Cortex of kidney (tissue), 1 donor: Measurements from ENCODE around the gene FCRL5.
"Not testable (repeated sequence)": the region's sequence is repeated elsewhere in the genome, so short reads cannot be mapped to it uniquely, and the experiment has no call there.

ENCODE experiments used
- DNase-seq: peaks from one replicate; lab custom pipeline; 2025; lab: John Stamatoyannopoulos, UW

The FCRL5 gene

DNA sequence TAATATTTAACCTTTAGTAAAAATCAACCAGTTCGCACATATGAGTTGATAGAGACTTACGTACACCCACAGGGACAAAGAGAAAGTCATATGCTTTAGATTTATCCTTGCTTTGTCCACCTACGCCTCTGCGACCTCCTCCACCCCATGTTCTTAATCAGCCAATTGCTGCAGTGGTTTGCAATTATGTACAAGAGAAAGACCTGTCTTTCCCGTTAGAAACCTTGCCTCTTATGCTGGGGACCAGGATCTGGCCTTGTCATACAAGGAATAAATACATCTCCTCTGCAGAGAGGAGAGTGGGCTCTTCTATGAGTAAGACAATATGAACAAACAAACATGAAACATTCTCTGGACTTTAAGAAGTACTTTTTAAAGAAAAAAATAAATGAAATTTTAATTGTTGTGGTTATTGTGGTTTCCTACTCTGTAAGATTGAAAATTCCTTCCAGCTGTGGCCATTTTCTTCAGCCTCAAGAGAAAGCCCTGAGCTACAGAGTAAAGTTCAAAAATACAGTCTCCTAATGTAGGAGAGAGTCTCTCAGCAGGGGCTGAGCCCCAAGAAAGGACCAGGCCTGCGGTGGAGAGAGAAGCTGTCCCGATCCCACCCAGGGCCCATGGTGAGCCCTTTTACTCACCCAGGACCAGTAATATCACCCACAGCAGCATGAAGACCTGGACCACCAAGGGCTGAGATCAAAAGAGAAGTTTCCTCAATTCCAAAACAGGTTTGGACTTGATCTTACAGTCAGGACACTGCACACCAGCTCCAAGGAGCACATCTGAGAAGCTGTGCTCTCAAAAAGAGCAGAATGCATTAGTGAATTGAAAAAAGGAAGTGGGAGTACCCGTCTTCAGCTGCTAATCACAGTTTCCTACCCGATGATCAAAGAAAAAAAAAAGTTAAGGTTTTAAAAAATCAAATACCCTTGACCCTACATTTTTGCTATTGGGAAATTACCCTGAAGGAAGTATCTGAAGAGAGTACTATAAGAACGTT lies at the start of gene FCRL5:
FCRL5 (minus strand) TSS at position 822 of the 1,000 bp plus-strand sequence; CDS start at position 669, 153 bp downstream.
- no peak for DNase-seq

DNA sequence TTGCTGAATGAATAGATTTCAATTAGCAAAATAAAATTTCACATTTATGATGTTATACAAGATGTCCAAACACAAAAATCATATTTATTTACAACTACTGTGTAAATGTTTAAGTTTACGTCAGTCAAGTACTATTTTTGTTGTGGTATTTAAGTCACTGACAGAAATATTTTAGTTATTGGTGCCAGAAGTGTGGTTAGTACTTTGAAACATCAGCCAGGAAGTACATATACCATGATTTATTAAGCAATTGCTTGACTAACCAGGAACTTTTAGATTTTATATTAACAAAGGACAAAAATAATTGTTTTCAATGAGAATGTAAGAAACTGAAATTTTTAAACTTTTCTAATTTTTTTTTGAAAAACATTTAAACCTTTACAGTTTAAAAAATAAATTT lies 47.9 kb upstream of the FCRL5 start:
- DNase-seq = no peak

GRCh38 chr1:157597959-157598667 lies 45.8 kb upstream of the FCRL5 start, which contains the start of gene FCRL4:
TSS of gene FCRL4 (minus strand) at chr1:157598085. CDS start at chr1:157597944, 141 bp downstream.
- DNase-seq = no peak

DNA sequence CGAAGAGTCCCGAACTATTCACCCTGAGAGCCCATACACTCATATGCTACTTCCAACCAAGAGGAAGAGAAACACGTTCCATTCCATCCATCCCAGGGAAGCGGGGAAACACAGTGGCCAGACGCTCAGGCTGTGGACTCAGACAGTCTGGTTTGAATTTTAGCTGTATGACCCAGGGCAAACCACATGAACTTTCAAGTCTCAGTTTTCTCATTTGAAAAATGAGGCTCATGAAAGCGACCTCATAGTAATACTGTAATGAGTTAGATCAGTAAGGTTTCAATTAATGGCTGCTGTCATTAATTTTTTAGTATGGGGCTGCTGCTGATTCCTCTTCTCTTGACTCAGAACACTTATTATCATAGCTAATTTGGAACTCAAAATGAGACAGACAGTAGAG lies 44.1 kb upstream of the FCRL5 start:
- no peak for DNase-seq

DNA sequence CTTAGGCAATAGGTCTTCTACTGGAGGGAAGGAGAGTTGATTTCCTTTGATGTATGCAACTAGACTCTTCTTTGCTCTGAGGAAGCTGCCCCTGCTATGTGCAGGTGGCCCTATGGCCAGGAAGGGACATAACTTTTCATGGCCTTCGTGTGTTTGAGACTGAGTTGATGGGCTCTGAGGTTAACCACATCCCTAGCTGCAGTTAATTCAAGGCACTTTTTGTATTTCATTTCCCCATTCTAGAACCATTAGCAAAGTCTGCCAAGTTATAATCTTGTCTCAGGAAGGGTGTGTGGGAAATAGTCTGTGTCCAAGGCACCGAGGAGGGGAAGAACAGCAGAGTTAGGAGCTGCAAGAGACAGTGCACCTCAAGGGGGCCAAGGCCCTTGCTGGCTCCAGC lies 43.0 kb upstream of the FCRL5 start:
- DNase-seq = no peak

DNA sequence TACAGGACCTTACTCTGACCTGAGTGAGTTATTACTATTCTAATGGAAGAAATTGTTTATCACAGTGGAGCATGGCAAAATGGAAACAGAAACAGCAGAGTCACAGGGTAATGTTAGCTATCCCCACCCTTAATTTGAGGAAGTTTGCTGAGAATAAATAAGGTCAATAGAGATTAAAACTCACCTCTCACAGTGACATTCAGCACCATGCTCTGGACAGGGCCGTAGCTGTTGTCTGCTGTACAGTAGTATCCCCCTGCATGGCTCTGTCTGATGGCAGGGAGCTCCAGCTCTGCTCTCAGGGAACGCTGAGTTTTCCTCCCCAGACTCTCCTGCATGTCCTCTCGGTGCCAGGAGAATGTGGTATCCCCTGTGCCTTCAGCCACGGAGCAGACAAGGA lies 33.7 kb upstream of the FCRL5 start:
- no peak for DNase-seq

GRCh38 chr1:157584503-157584902 lies 32.2 kb upstream of the FCRL5 start:
- no peak for DNase-seq

DNA sequence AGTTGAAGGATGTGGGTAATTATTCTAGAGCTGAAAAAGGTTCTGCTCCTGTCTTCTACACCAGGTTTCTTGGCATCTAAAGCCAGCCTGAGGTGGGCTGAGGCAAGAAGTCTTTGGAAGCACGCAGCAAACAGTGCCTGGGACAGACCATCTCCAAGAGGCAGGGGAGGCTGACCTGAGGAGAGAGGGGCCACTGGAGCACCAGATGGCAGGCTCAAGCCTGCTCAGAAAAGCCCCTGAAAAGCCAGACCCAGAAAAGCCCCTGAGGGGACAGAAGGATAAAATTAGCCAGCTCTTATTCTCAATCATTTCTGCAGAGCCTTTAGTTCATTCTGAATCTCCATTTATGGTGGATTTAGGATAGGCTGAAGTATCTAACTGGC lies 28.5 kb upstream of the FCRL5 start:
- no peak for DNase-seq

GRCh38 chr1:157580179-157580827 lies 28.0 kb upstream of the FCRL5 start:
- DNase-seq = no peak

GRCh38 chr1:157577420-157577819 lies 25.1 kb upstream of the FCRL5 start:
- DNase-seq = no peak

DNA sequence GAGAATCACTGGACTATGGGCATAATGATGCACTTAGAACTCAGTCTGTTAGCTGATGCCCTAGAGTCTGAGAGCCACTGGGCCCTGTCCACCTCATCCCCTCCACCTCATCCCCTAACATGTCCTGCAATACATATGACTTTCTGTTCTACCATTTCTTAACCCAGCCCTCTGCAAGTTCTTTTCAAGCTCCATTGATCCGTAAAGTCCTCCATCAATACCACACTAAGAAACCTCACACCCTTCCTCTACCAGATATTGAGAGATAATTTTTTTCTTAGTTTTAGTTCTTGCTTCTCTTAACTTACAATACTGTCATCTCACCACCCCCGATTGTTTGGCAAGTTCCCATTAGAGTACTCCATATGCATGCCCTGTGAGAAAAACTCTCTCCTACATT lies 23.4 kb upstream of the FCRL5 start:
- no peak for DNase-seq

GRCh38 chr1:157574836-157575235 lies 22.5 kb upstream of the FCRL5 start:
- no peak for DNase-seq

DNA sequence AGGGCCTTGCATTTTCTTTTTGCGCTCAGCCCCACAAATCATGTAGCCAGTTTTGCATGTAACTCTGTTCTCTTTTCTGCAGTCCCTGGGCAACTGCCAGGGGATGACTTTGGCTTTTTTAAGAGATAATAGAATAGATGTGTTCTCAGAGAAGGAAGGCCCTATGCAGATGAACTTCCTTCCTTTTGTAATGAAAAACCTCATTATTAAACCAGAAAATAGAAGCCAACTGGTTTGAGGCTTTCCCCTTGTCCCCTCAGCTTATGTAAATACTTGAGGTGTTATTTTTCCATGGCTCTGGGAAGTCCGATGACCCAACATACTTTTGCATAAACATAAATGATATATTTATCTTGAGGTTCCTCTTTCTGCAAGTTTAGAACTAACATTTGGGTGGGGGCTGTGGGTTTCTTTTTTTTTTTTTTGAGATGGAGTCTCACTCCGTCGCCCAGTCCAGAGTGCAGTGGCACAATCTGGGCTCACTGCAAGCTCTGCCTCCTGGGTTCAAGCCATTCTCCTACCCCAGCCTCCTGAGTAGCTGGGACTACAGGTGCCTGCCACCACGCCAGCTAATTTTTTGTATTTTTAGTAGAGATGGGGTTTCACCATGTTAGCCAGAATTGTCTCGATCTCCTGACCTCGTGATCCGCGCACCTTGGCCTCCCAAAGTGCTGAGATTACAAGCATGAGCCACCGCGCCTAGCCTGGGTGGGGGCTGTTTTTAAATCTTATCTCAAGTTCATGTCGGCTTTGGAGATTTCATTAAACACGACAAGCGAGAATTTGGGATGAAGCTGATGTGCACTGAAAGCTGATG lies 14.4 kb upstream of the FCRL5 start:
- no peak for DNase-seq

DNA sequence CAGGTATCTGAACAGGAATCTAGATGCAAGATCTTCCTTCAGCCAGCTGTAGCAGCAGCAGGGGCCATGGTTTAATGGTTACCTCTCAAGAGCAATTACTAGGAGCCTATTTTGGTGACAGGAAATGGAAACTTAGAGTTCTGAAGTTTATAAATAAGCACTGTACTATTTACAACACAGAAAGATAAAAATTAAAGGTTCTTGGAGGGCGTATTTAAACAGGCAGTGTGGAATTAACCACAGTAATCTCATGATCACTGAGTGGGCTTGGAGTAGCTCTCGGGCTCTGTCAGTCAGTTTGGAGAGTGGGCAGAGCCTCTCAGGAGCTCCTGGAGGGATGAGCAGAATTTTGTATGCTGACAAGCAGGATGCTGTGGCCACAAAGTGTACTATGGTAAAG lies 10.2 kb upstream of the FCRL5 start:
- DNase-seq = no peak

DNA sequence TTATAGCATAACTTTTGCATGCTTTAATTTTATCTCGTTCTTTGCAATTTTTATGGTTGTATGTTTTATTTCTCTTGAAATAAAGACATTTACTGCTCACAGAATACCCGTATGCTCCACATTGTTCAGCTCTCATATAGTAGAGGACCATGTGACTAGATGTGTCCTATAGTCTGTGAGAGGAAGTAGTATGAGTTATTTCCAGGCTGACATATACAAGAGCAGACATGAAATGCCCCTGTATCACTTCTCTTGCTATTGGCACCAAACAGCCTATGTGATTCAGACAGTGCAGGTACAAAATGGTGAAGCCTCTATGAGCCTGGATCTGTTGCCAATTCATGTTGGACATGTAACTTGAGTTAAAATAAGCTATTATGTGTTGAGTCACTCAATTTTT lies 5.8 kb upstream of the FCRL5 start:
- no peak for DNase-seq

- DNase-seq = not testable (repeated sequence)
These were observed 4.2 kb downstream of the FCRL5 start for GRCh38 chr1:157548081-157548480.

GRCh38 chr1:157542676-157543075 lies 9.6 kb downstream of the FCRL5 start:
- no peak for DNase-seq

DNA sequence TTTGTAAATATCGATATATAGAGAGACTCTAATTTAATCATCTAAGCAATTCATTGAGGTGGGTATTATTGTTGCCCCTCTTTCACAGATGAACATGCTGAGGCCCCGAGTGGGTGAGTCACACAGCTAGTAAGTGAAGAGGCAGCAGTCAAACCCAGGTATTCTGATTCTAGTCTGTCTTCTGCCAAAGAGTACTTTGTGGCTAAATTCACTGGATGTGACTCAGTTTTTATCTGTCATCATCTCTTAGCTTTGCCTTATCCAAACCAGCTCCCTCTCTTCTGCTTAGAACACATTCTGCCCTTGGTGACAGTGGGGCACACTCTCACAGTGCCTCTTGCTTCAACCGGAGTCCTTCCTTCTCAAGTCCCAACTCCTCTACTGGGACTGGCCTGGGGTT lies 11.5 kb downstream of the FCRL5 start:
- DNase-seq = no peak

GRCh38 chr1:157540160-157540748 lies 12.1 kb downstream of the FCRL5 start:
- no peak for DNase-seq

DNA sequence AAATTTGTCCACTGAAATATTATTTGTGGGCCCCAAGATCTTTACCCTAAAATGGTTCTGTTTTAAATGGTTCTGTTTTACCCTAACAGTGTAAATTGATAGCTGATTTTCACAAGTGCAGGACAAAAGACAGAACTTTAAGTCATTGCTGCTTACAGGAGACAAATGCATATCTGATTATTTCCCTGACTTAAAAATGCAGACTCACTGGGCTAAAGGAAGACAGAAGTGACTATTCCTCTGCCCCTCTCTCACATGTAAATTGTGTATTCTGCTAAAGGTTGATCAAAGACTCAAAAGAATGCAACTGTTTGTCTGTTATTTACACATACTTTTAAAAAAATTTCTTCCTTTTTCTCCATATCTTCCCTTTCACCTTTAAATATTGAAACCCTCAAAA lies 12.7 kb downstream of the FCRL5 start:
- DNase-seq = no peak

- no peak for DNase-seq
These were observed 19.7 kb downstream of the FCRL5 start for GRCh38 chr1:157532569-157532968.
